BE2C (cell line): Measurements from ENCODE around the gene GALNT17.
A peak's percentile ranks its signal among the peaks of the same experiment; 100 is the strongest.

ENCODE experiments used
- DNase-seq: peaks from one replicate; pipeline ENCODE4 v3.0.0-alpha.2; 2020
- H3K27me3 ChIP-seq: fragments of 250-450 bp; sonication (Bioruptor Pico); 2 replicates; pipeline ENCODE4 v1.5.1; 2020; ENCODE audit warnings: mild to moderate bottlenecking
- H3K36me3 ChIP-seq: fragments of 250-450 bp; sonication (Bioruptor Pico); 2 replicates; pipeline ENCODE4 v1.5.1; 2020; ENCODE audit warnings: mild to moderate bottlenecking
- H3K4me1 ChIP-seq: fragments of 250-450 bp; sonication (Bioruptor Pico); 2 replicates; pipeline ENCODE4 v1.5.1; 2020
- H3K4me3 ChIP-seq: 2 replicates; pipeline ENCODE4 v1.5.1; 2011; ENCODE audit warnings: low read depth, low read length
- H3K9me3 ChIP-seq: fragments of 250-450 bp; sonication (Bioruptor Pico); 2 replicates; pipeline ENCODE4 v1.5.1; 2020
- TF ChIP-seq, protein P1 (sequence below): IDR thresholded peaks from 2 replicates; pipeline ENCODE4 v1.5.1; 2012; ENCODE audit warnings: mild to moderate bottlenecking, low read depth, low read length

Gene GALNT17

DNA sequence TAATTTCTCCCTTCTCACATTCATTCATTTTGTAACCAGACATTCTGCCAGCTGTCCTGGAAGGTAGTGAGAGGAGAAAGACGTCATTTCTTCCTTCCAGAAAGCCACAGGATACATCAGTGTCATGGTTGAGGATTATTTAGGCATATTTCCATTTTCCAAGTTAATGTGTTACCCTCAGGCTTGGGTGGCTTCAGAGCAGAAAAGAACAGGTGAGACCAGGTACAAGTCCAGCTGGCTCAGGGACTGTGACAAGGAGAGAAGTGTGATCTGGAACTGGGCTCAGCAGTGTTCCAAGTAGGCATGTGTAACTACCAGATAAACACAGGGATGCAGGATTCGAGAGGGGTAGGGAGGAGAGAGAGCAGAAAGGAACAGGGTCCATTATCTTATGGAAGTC lies 386.9 kb downstream of the GALNT17 start:
- Histone ChIP-seq H3K36me3 (no peaks in the 10 kb centered on the region), H3K27me3 (no peaks in the 10 kb centered on the region), H3K4me1 (no peaks in the 10 kb centered on the region), H3K4me3 (no peak overlapping the region), H3K9me3 (no peaks in the 10 kb centered on the region)
- TF ChIP-seq, protein P1, sequence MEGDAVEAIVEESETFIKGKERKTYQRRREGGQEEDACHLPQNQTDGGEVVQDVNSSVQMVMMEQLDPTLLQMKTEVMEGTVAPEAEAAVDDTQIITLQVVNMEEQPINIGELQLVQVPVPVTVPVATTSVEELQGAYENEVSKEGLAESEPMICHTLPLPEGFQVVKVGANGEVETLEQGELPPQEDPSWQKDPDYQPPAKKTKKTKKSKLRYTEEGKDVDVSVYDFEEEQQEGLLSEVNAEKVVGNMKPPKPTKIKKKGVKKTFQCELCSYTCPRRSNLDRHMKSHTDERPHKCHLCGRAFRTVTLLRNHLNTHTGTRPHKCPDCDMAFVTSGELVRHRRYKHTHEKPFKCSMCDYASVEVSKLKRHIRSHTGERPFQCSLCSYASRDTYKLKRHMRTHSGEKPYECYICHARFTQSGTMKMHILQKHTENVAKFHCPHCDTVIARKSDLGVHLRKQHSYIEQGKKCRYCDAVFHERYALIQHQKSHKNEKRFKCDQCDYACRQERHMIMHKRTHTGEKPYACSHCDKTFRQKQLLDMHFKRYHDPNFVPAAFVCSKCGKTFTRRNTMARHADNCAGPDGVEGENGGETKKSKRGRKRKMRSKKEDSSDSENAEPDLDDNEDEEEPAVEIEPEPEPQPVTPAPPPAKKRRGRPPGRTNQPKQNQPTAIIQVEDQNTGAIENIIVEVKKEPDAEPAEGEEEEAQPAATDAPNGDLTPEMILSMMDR: no peak
- DNase-seq: no peak

DNA sequence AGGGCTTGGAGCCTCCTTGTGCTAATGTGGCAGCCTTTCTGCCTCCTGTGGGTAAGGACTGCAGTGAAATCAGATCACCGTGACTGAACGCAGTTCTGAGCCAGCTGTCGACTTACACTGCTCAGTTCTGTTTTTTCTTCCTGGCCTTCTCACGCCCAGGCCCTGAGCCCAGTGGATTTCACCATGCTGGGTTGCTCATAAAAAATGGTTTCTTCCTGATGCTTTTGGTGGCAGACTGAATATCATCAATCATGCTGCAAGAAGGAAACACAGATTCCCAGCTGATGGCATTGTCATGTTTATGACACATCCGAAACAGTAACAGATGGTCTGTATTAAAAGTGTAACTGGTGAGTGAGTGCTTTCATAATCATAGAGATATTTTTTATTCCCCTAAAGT lies 389.6 kb downstream of the GALNT17 start:
- DNase-seq: no peak
- H3K27me3 ChIP-seq: no peaks in the 10 kb centered on the region
- no peaks in the 10 kb centered on the region for H3K36me3 ChIP-seq
- no peak overlapping the region for H3K4me3 ChIP-seq
- TF ChIP-seq, protein P1: no peak
- no peaks in the 10 kb centered on the region for H3K4me1 ChIP-seq
- no peaks in the 10 kb centered on the region for H3K9me3 ChIP-seq

DNA sequence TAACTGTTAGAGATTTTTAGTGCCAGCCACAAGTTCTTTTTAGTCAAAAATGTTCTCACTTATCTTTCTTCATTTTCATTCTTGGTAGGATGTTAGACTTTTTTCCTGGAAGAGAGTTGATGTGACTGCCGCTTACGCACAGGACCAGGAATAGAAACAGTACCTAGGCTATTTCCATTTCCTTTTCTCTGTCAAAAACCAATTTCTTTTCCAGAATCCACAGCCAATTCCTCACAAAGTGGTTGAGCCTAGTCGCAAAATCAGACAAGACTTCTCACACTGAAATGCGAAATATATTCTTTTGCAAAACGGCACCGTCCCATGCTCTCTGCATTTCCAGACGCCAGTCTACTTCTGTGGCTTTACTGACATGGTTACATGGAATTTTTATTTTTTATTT lies 394.2 kb downstream of the GALNT17 start:
- DNase-seq: no peak
- H3K4me1 ChIP-seq: no peaks in the 10 kb centered on the region
- no peaks in the 10 kb centered on the region for H3K27me3 ChIP-seq
- no peaks in the 10 kb centered on the region for H3K36me3 ChIP-seq
- TF ChIP-seq, protein P1: no peak
- H3K9me3 ChIP-seq: no peaks in the 10 kb centered on the region
- H3K4me3 ChIP-seq: no peak overlapping the region

DNA sequence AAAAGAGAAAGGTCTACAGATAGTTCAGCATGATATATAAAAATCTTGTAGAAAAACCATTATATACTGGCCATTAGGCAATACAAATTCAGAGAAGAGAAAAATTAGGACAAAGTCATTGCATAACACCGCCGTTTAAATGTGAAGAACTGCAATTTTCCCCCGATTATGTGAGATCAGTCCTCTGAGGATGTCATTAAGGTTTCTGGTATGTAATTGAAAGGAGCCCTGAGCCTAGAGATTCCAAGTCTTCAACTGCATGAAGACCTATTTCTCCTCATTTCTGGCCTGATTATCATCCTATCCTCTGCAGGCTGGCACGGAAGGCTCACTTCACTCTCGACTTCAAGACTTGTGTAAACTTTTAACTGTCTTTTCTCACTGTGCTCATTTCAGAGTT lies 395.3 kb downstream of the GALNT17 start:
- DNase-seq: no peak
- Histone ChIP-seq H3K9me3 (no peaks in the 10 kb centered on the region), H3K4me3 (no peak overlapping the region), H3K36me3 (no peaks in the 10 kb centered on the region), H3K4me1 (no peaks in the 10 kb centered on the region), H3K27me3 (no peaks in the 10 kb centered on the region)
- TF ChIP-seq, protein P1: no peak

DNA sequence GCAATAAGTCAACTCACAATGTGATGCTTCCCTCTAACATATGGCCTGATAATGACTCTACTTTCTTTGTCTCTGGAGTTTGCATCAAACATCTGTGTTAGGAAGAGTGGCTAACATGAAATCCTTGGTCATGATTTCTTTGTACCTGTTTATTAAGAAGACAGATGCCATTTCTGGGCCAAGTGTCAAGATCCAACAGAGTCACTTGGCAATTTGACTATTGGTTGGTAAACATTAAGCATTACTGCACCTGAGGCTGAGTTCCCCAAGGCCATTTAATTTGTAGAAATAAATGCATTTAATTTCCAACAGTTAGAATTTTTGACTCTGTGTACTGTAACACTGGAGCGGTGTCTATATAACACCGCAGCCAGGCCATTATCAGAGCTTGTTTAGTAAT lies 403.7 kb downstream of the GALNT17 start:
- Histone ChIP-seq H3K9me3 (no peaks in the 10 kb centered on the region), H3K4me1 (no peaks in the 10 kb centered on the region), H3K27me3 (no peaks in the 10 kb centered on the region), H3K36me3 (no peaks in the 10 kb centered on the region), H3K4me3 (no peak overlapping the region)
- TF ChIP-seq, protein P1: no peak
- no peak for DNase-seq

DNA sequence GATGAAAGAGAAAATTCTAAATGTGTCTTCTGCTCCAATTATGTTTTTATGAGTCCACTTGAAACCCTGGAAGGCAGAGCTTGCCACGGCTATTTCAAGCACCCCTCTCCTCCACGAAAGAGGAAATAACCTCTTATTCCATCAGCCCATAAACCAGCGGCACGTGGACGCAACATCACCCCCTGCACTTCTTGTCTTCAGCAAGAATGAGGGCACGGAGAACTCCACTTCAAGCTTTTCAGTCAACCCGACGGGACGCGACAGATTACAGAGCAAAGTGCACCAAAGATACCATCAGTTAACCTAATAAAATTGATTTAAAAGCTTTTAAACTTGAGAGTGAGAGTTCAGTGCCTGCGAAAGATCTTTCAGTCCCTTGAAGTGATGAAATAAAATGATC lies 406.3 kb downstream of the GALNT17 start:
- Histone ChIP-seq H3K9me3 (no peaks in the 10 kb centered on the region), H3K36me3 (no peaks in the 10 kb centered on the region), H3K4me3 (no peak overlapping the region), H3K27me3 (no peaks in the 10 kb centered on the region), H3K4me1 (no peaks in the 10 kb centered on the region)
- TF ChIP-seq, protein P1: no peak
- DNase-seq: peak; percentile 11
